ENCODE data around the gene KRTAP3-2.

Gene KRTAP3-2

GRCh38 chr17:41010441-41010840, 10.7 kb upstream of the KRTAP3-2 start:
- no peak for DNase-seq (ENCODE audit: low read depth in 2 of 2)

- no peak for DNase-seq (ENCODE audit: low read depth in 2 of 2)
These were observed 10.2 kb upstream of the KRTAP3-2 start for GRCh38 chr17:41009936-41010335.

GRCh38 chr17:41009301-41009760, 9.6 kb upstream of the KRTAP3-2 start:
- DNase-seq (ENCODE audit: low read depth in 2 of 2) = no peak

- no peak for DNase-seq (ENCODE audit: low read depth in 2 of 2)
These were observed 9.1 kb upstream of the KRTAP3-2 start, which contains the start of gene KRTAP3-1 for GRCh38 chr17:41008811-41009210. TSS of gene KRTAP3-1 (minus strand) at chr17:41009128. CDS start at chr17:41009074, 54 bp downstream.

- DNase-seq (ENCODE audit: low read depth in 2 of 2) = no peak
These were observed 4.7 kb upstream of the KRTAP3-2 start for GRCh38 chr17:41004397-41004796.

- DNase-seq (ENCODE audit: low read depth in 2 of 2) = no peak
These were observed 4.2 kb upstream of the KRTAP3-2 start for GRCh38 chr17:41003926-41004325.

- DNase-seq (ENCODE audit: low read depth in 2 of 2) = no peak
These were observed 3.1 kb upstream of the KRTAP3-2 start for GRCh38 chr17:41002814-41003213.

GRCh38 chr17:41001795-41002194, 2.1 kb upstream of the KRTAP3-2 start:
- DNase-seq (ENCODE audit: low read depth in 2 of 2) = no peak

GRCh38 chr17:40997361-40997760, 2.3 kb downstream of the KRTAP3-2 start:
- no peak for DNase-seq (ENCODE audit: low read depth in 2 of 2)

GRCh38 chr17:40996829-40997228, 2.9 kb downstream of the KRTAP3-2 start:
- DNase-seq (ENCODE audit: low read depth in 2 of 2) = no peak

GRCh38 chr17:40995116-40995515, 4.6 kb downstream of the KRTAP3-2 start:
- no peak for DNase-seq (ENCODE audit: low read depth in 2 of 2)

GRCh38 chr17:40993839-40994238, 5.9 kb downstream of the KRTAP3-2 start, which contains the start of gene KRTAP3-3:
TSS of gene KRTAP3-3 (minus strand) at chr17:40994164. CDS start at chr17:40994097, 67 bp downstream.
- no peak for DNase-seq (ENCODE audit: low read depth in 2 of 2)

GRCh38 chr17:40993084-40993483, 6.6 kb downstream of the KRTAP3-2 start:
- DNase-seq (ENCODE audit: low read depth in 2 of 2) = no peak

- no peak for DNase-seq (ENCODE audit: low read depth in 2 of 2)
These were observed 7.0 kb downstream of the KRTAP3-2 start for GRCh38 chr17:40992666-40993065.

GRCh38 chr17:40986920-40987319, 12.8 kb downstream of the KRTAP3-2 start:
- no peak for DNase-seq (ENCODE audit: low read depth in 2 of 2)

GRCh38 chr17:40984226-40984625, 15.5 kb downstream of the KRTAP3-2 start, which contains the start of gene KRT40:
TSS of gene KRT40 (minus strand) at chr17:40984326. CDS start at chr17:40984273, 53 bp downstream.
- DNase-seq (ENCODE audit: low read depth in 2 of 2) = no peak

- no peak for DNase-seq (ENCODE audit: low read depth in 2 of 2)
These were observed 18.6 kb downstream of the KRTAP3-2 start for GRCh38 chr17:40981115-40981514.

GRCh38 chr17:40980596-40980995, 19.1 kb downstream of the KRTAP3-2 start:
- no peak for DNase-seq (ENCODE audit: low read depth in 2 of 2)

GRCh38 chr17:40980117-40980516, 19.6 kb downstream of the KRTAP3-2 start:
- no peak for DNase-seq (ENCODE audit: low read depth in 2 of 2)

GRCh38 chr17:40978575-40979151, 21.0 kb downstream of the KRTAP3-2 start:
- no peak for DNase-seq (ENCODE audit: low read depth in 2 of 2)

- no peak for DNase-seq (ENCODE audit: low read depth in 2 of 2)
These were observed 24.2 kb downstream of the KRTAP3-2 start for GRCh38 chr17:40975516-40975915.

- DNase-seq (ENCODE audit: low read depth in 2 of 2) = no peak
These were observed 25.3 kb downstream of the KRTAP3-2 start for GRCh38 chr17:40974366-40974765.

- no peak for DNase-seq (ENCODE audit: low read depth in 2 of 2)
These were observed 32.1 kb downstream of the KRTAP3-2 start for GRCh38 chr17:40967582-40967981.

GRCh38 chr17:40966848-40967247, 32.9 kb downstream of the KRTAP3-2 start, which contains the start of gene KRT39:
TSS of gene KRT39 (minus strand) at chr17:40966948. CDS start at chr17:40966856, 92 bp downstream.
- no peak for DNase-seq (ENCODE audit: low read depth in 2 of 2)

Measured in stimulated activated CD4-positive, alpha-beta T cell treated with anti-CD3 and anti-CD28 coated beads, Interleukin-12 subunit alpha, Interleukin-12 subunit beta, amount 100 ng/mL, for 24 hours (primary cell).